Left lung (tissue), 10 donors: Measurements from ENCODE around the gene AHDC1. TPM values are rescaled to one million over a fixed set of nuclear protein-coding genes. Genes with fewer than 3 reads are reported as not detected.
"Not testable (repeated sequence)": the region's sequence is repeated elsewhere in the genome, so short reads cannot be mapped to it uniquely, and the experiment has no call there.

Source experiments
- ATAC-seq: fragments of 200-7000 bp; cut with Tn5 transposase; one replicate; pipeline ENCODE4 v1.9.1; 2020; ENCODE audit warnings: moderate library complexity
- DNase-seq, 4 donors: peaks; one replicate each; pipeline ENCODE4 v3.0.0-alpha.2; 2013 to 2020
- H3K27ac ChIP-seq, 2 donors: fragments of 200-600 bp; sonication (generic) in 1 of 2; one replicate each; pipeline versions ENCODE4 v1.5.0 to v1.8.0; 2020 to 2021
- H3K27me3 ChIP-seq, 2 donors: fragments of 200-600 bp; sonication (generic) in 1 of 2; one replicate each; pipeline versions ENCODE4 v1.5.0 to v1.8.0; 2020 to 2021
- H3K36me3 ChIP-seq, 2 donors: fragments of 200-600 bp; sonication (generic) in 1 of 2; one replicate each; pipeline versions ENCODE4 v1.5.0 to v1.8.0; 2020 to 2021
- H3K4me1 ChIP-seq, 2 donors: fragments of 200-600 bp; one replicate each; pipeline ENCODE4 v1.8.0; 2021
- H3K4me3 ChIP-seq, 2 donors: fragments of 200-600 bp; sonication (generic) in 1 of 2; one replicate each; pipeline versions ENCODE4 v1.5.0 to v1.8.0; 2020 to 2021; ENCODE audit warnings: mild to moderate bottlenecking in 1 of 2
- H3K9me3 ChIP-seq, 2 donors: fragments of 200-600 bp; sonication (generic) in 1 of 2; one replicate each; pipeline versions ENCODE4 v1.5.0 to v1.8.0; 2020 to 2021
- CTCF ChIP-seq, 2 donors: fragments of 200-600 bp; sonication (generic) in 1 of 2; IDR thresholded peaks; one replicate each; pipeline versions ENCODE4 v1.5.0 to v1.8.0; 2021; ENCODE audit warnings: antibody characterized with exemption in 2 of 2
- intact Hi-C, 2 donors: fragments of 100-400 bp; cut with DNase I; formaldehyde crosslinking; loops; one replicate each; pipeline versions ENCODE4 v1.11.2 to v1.14.2; 2022
- polyA plus RNA-seq, 6 donors: library from polyadenylated mRNA; unstranded; fragments of 120-200 nt; gene quantifications; one replicate each; pipeline ENCODE4 v1.2.1, GENCODE V29; 2013; ENCODE audit not compliant: insufficient read length in 6 of 6
- total RNA-seq, 2 donors: library from RNA; stranded (reverse); fragmentation: NEBNext Ultra II Directional; extraction: Animal tissue kit (Norgen Biotek cat#: 25700); gene quantifications; one replicate each; pipeline ENCODE4 v1.2.1, GENCODE V29; 2021
- donor health status: DM: no; HTN: yes; CAD: no.
- donor health status: DM: no; HTN: no; CAD: no.

AHDC1 gene
- total and polyA plus RNA-seq, 8 donors: 32.2 to 48.8 (median 41.2) TPM

- DNase-seq: peak in 2 of 4 donors; percentile 49 to 74
- ATAC-seq: no peak
- intact Hi-C loops: loop anchor here in 1 of 2 donors (5.0 kb wide), 1 partner anchor 46 kb away; the partner anchor contains the start of gene AHDC1
- H3K4me1 ChIP-seq: peaks cover 25 to 38% of the 10 kb centered on the region in 2 donors
- no peaks in the 10 kb centered on the region for H3K9me3 ChIP-seq
- peak overlapping the region; percentile 56 to 80 for H3K27ac ChIP-seq
- TF ChIP-seq CTCF (IDR thresholded peaks at IDR 0.05): no peak
- H3K36me3 ChIP-seq: peaks cover 0 to 24% of the 10 kb centered on the region in 2 donors
- no peaks in the 10 kb centered on the region for H3K27me3 ChIP-seq
- H3K4me3 ChIP-seq: no peak overlapping the region
Measured at GRCh38 chr1:27555700-27556424, 48.1 kb downstream of the AHDC1 start.

GRCh38 chr1:27554759-27555699, 48.9 kb downstream of the AHDC1 start:
- no peak for TF ChIP-seq CTCF (IDR thresholded peaks at IDR 0.05)
- H3K4me3 ChIP-seq: no peak overlapping the region
- peaks cover 25 to 35% of the 10 kb centered on the region in 2 donors for H3K4me1 ChIP-seq
- no peaks in the 10 kb centered on the region for H3K9me3 ChIP-seq
- DNase-seq: no peak
- peaks cover 0 to 33% of the 10 kb centered on the region in 2 donors for H3K36me3 ChIP-seq
- no peaks in the 10 kb centered on the region for H3K27me3 ChIP-seq
- intact Hi-C loops: loop anchor here in 1 of 2 donors (5.0 kb wide), 1 partner anchor 47 kb away; the partner anchor contains the start of gene AHDC1
- peak overlapping the region; percentile 56 to 80 for H3K27ac ChIP-seq
- ATAC-seq: no peak

- ATAC-seq (no peak), DNase-seq (no peak)
- Histone ChIP-seq H3K36me3 (peaks cover 0 to 40% of the 10 kb centered on the region in 2 donors), H3K4me3 (no peak overlapping the region), H3K9me3 (no peaks in the 10 kb centered on the region), H3K27me3 (no peaks in the 10 kb centered on the region), H3K4me1 (peaks cover 25 to 35% of the 10 kb centered on the region in 2 donors), H3K27ac (no peak overlapping the region)
- TF ChIP-seq CTCF (IDR thresholded peaks at IDR 0.05): no peak
- intact Hi-C loops: no loop called here
Measured at GRCh38 chr1:27554293-27554692, 49.7 kb downstream of the AHDC1 start.

- intact Hi-C loops, DNase-seq, H3K4me3 ChIP-seq, H3K27me3 ChIP-seq, H3K27ac ChIP-seq, ATAC-seq, H3K9me3 ChIP-seq: not testable (repeated sequence)
- Histone ChIP-seq H3K36me3 (peaks cover 0 to 45% of the 10 kb centered on the region in 2 donors), H3K4me1 (peaks cover 25 to 35% of the 10 kb centered on the region in 2 donors)
Measured at GRCh38 chr1:27553823-27554222, 50.1 kb downstream of the AHDC1 start.

GRCh38 chr1:27552911-27553420, 51.0 kb downstream of the AHDC1 start:
- no peak for TF ChIP-seq CTCF (IDR thresholded peaks at IDR 0.05)
- no peak overlapping the region for H3K27ac ChIP-seq
- no peaks in the 10 kb centered on the region for H3K27me3 ChIP-seq
- peaks cover 21 to 31% of the 10 kb centered on the region in 2 donors for H3K4me1 ChIP-seq
- H3K36me3 ChIP-seq: peaks cover 0 to 50% of the 10 kb centered on the region in 2 donors
- ATAC-seq (no peak), DNase-seq (no peak)
- intact Hi-C loops: no loop called here
- no peaks in the 10 kb centered on the region for H3K9me3 ChIP-seq
- no peak overlapping the region for H3K4me3 ChIP-seq
